Measurements from ENCODE around the gene CKB.

CKB gene

DNA sequence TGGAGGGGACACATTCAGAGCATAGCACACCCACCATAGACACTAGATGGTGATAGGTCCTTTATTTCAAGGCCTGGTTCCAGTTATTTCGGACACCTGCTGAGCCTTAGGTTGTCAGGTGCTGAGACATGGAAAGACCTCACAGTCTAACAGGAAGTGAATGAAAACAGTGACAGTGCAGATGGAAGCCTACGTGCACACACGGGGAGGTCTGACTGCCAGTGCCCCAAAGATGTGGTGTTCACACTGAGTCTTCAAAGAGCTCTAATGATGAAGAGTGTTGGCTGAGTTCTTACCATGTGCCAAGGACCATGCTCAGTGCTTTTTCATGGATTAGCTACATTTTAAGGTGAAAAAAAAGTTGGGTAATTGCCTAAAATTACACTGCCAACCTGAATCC lies 46.6 kb downstream of the CKB start:
- DNase-seq, result no peak
- Histone ChIP-seq H3K4me3 (ENCODE audit: low read depth, low read length) (no peak overlapping the region), H3K27me3 (replicated peaks) (no peaks in the 10 kb centered on the region), H3K27ac (no peak overlapping the region), H3K36me3 (replicated peaks) (peaks cover 56% of the 10 kb centered on the region)
- in situ Hi-C loops (cut with HindIII; ENCODE audit: low pct_ligation_motif_present, low sequenced_read_pairs), result no loop called here
- TF ChIP-seq, protein P1, sequence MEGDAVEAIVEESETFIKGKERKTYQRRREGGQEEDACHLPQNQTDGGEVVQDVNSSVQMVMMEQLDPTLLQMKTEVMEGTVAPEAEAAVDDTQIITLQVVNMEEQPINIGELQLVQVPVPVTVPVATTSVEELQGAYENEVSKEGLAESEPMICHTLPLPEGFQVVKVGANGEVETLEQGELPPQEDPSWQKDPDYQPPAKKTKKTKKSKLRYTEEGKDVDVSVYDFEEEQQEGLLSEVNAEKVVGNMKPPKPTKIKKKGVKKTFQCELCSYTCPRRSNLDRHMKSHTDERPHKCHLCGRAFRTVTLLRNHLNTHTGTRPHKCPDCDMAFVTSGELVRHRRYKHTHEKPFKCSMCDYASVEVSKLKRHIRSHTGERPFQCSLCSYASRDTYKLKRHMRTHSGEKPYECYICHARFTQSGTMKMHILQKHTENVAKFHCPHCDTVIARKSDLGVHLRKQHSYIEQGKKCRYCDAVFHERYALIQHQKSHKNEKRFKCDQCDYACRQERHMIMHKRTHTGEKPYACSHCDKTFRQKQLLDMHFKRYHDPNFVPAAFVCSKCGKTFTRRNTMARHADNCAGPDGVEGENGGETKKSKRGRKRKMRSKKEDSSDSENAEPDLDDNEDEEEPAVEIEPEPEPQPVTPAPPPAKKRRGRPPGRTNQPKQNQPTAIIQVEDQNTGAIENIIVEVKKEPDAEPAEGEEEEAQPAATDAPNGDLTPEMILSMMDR (IDR thresholded peaks at IDR 0.05; ENCODE audit: low read depth, low read length, missing control alignments), result no peak

DNA sequence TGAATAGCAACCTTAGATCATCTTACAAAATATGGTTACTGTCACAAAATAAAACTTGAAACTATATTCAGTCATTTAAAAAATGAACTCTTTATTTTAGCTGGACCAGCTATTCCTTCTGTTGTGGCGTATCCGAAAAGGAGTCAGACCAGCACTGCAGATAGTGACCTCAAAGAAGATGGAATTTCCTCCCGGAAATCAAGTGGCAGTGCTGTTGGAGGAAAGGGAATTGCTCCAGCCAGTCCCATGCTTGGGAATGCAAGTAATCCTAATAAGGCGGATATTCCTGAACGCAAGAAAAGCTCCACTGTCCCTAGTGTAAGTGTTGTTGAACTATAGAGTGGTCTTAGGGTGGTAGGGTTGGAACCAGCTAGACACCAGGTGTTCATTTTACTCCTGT lies 47.7 kb downstream of the CKB start:
- in situ Hi-C loops (cut with HindIII; ENCODE audit: low pct_ligation_motif_present, low sequenced_read_pairs), result no loop called here
- no peak for DNase-seq
- H3K36me3 ChIP-seq (replicated peaks), result peaks cover 53% of the 10 kb centered on the region
- no peak overlapping the region for H3K4me3 ChIP-seq (ENCODE audit: low read depth, low read length)
- no peaks in the 10 kb centered on the region for H3K27me3 ChIP-seq (replicated peaks)
- H3K27ac ChIP-seq, result no peak overlapping the region
- TF ChIP-seq, protein P1 (IDR thresholded peaks at IDR 0.05; ENCODE audit: low read depth, low read length, missing control alignments), result no peak

GRCh38 chr14:103472939-103473338 lies 49.7 kb downstream of the CKB start:
- peak overlapping the region; percentile 70 for H3K27ac ChIP-seq
- peak; percentile 19 for DNase-seq
- H3K27me3 ChIP-seq (replicated peaks), result no peaks in the 10 kb centered on the region
- peaks cover 60% of the 10 kb centered on the region for H3K36me3 ChIP-seq (replicated peaks)
- H3K4me3 ChIP-seq (ENCODE audit: low read depth, low read length), result no peak overlapping the region
- in situ Hi-C loops (cut with HindIII; ENCODE audit: low pct_ligation_motif_present, low sequenced_read_pairs), result no loop called here
- TF ChIP-seq, protein P1 (IDR thresholded peaks at IDR 0.05; ENCODE audit: low read depth, low read length, missing control alignments), result no peak
